ENCODE data around the gene C2orf15.

Gene C2orf15, protein sequence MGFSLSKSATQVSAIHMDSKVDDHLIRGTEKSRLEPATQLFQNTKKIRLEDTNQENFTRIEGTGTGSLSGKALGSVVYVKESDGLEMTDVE

DNA sequence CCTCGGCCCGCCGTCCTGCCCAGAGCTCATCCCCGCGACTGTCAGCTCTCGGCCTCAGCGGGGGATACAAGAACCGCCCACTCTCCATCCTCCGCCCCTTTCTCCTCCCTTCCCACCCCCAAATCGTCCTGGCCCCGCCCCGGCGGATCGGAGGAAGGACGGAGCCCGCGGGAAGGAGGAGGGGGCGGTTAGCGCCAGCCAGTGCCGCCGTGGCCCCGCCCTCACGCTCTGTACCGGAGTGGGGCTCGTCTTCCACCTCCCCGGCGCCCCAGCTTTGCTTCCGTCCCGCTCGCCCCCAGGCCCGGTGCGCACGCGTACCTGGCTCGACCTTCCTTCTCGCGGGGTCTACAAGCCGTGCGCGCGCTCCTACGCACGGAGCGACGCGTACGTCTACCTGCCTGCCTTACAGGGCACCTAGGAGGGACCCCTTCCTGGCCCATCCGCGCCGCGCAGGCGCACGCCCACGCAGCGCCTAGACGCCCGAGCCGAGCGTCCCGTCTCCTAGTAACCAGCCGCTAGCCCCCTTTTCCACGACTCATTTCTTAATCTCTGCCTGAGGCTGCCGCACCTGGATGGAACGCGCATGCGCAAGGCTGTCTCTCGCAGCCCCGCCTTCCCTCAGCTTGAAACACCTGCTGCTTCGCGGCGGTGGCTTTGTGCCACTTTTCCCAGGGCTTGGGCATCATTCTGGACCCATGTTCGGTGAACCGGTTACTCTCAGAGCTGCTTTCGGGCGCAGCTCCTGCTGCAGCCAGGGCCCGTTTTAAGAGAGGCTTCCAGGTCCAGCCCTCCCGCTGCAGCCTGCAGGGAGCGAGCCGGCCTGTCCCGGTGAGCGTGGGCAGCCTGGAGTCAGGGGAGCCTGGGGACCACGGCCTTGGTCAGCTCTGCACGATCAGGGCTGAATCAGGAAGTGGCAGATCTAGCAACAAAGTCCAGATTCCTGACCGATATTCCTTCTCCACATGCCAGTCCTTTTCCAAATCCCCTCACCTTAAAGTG lies at the start of gene C2orf15:
TSS of gene C2orf15 (plus strand) at position 598 of the 999 bp plus-strand sequence. CDS start 8,852 bp downstream, outside the sequence.
- H3K4me3 ChIP-seq (ENCODE audit: low read depth, low read length) = peak within 1 kb of the TSS; percentile 74
- TF ChIP-seq, protein P1, sequence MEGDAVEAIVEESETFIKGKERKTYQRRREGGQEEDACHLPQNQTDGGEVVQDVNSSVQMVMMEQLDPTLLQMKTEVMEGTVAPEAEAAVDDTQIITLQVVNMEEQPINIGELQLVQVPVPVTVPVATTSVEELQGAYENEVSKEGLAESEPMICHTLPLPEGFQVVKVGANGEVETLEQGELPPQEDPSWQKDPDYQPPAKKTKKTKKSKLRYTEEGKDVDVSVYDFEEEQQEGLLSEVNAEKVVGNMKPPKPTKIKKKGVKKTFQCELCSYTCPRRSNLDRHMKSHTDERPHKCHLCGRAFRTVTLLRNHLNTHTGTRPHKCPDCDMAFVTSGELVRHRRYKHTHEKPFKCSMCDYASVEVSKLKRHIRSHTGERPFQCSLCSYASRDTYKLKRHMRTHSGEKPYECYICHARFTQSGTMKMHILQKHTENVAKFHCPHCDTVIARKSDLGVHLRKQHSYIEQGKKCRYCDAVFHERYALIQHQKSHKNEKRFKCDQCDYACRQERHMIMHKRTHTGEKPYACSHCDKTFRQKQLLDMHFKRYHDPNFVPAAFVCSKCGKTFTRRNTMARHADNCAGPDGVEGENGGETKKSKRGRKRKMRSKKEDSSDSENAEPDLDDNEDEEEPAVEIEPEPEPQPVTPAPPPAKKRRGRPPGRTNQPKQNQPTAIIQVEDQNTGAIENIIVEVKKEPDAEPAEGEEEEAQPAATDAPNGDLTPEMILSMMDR (IDR thresholded peaks at IDR 0.05; ENCODE audit: control insufficient read depth, extremely low read depth, insufficient read depth) = no peak
- DNase-seq (ENCODE audit: low read depth) = peak; percentile 82

DNA sequence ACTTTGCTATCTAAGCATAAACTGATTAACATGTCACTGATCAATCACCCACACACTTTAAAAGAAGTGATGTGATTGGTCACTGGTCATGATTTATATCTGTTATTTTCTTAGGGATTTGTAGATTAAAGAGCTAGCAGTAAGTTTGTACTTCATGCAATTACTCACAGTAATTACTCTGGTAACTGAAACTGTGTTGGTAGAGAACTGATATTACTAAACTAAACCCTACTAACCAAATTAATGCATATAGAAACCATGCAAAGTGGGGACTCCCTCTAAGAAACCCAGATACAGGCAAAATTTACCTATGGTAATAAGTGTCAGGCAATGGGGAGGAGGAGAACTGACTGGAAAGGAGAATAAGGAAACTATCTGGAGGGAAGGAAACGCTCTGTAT lies 44.8 kb upstream of the C2orf15 start:
- TF ChIP-seq, protein P1 (IDR thresholded peaks at IDR 0.05; ENCODE audit: control insufficient read depth, extremely low read depth, insufficient read depth) = no peak
- DNase-seq (ENCODE audit: low read depth) = no peak
- no peak overlapping the region for H3K4me3 ChIP-seq (ENCODE audit: low read depth, low read length)

DNA sequence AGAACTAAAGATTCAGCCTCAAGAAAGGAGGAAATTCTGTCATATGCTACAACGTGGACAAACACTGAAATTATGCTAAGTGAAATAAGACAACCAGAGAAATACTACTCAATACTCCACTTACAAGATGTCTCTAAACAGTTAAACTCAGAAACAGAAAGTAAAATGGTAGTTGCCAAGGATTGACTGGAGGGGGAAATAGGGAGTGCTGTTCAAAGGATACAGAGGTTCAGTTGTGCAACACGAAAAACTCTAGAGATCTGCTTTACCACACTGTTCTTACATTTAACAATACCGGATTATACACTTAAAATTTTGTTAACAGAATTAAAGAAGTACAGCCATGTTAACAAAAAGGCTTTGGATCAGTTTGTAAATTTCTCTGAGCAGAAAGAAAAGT lies 39.8 kb upstream of the C2orf15 start:
- DNase-seq (ENCODE audit: low read depth) = no peak
- H3K4me3 ChIP-seq (ENCODE audit: low read depth, low read length) = no peak overlapping the region
- TF ChIP-seq, protein P1 (IDR thresholded peaks at IDR 0.05; ENCODE audit: control insufficient read depth, extremely low read depth, insufficient read depth) = no peak

DNA sequence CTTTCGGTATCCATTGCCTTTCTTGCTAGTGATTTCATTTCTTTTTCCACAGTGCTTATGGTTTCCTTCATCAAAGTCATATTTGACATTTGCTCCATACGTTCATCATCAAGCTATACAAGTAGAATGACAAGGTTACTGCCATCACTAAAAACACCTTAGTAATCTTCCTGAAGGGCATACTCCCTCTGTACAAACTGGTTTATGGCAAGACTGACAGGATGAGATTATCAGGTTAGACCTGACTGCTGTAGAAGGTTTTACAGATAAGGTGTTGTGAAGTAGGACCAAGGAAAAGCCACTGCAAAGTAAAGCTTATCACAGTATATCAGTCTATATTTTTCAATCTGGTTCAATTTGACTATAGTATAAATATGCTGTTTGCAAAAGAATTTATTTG lies 37.5 kb upstream of the C2orf15 start:
- TF ChIP-seq, protein P1 (IDR thresholded peaks at IDR 0.05; ENCODE audit: control insufficient read depth, extremely low read depth, insufficient read depth) = no peak
- no peak overlapping the region for H3K4me3 ChIP-seq (ENCODE audit: low read depth, low read length)
- DNase-seq (ENCODE audit: low read depth) = peak; percentile 21

DNA sequence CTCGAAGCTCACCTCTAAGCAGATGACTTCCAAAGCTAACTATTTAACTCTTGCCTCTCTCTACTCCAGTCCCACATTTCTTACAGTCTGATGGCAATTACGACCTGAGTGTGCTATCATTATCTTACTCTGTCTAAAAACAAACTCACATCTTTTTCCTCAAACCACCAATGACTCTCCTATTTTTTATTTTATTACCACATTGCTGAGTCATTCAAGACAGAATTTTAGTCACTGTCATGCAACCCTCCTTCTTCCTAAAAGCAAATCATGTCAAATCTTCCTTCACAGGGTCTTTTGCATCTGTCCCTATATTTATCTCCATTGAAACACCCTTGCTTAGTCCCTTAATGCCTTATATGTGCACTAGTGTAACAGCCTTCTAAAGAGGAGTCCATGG lies 34.6 kb upstream of the C2orf15 start:
- no peak overlapping the region for H3K4me3 ChIP-seq (ENCODE audit: low read depth, low read length)
- TF ChIP-seq, protein P1 (IDR thresholded peaks at IDR 0.05; ENCODE audit: control insufficient read depth, extremely low read depth, insufficient read depth) = no peak
- no peak for DNase-seq (ENCODE audit: low read depth)

DNA sequence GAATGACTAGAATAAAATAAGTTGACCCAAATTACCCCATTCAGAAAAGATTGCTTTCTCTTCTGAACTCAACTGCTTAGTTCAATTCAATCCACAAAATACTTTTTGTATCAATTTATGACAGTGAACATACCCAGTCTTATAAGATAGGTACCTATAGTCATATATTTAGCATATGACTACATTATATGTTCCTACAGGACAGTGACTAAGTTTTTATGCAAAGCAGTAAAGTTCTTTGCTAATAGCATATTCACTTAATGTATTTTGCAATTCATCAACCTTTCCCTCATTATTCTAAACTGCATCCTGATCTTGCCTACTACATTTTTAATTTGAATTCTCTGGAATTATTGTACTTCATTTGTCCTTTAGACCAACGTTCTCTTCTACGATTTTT lies 30.3 kb upstream of the C2orf15 start:
- TF ChIP-seq, protein P1 (IDR thresholded peaks at IDR 0.05; ENCODE audit: control insufficient read depth, extremely low read depth, insufficient read depth) = no peak

More for the DNA sequence above, 30.3 kb upstream of the C2orf15 start:
- no peak overlapping the region for H3K4me3 ChIP-seq (ENCODE audit: low read depth, low read length)
- DNase-seq (ENCODE audit: low read depth) = no peak

Measured in LNCaP clone FGC (cell line).